GM23338 (cell line): ENCODE measurements around the gene ZNF821. TPM values are rescaled to one million over a fixed set of nuclear protein-coding genes. Genes with fewer than 3 reads are reported as not detected.

Source experiments
- ATAC-seq: fragments of 200-7000 bp; cut with Tn5 transposase; 3 replicates; pipeline ENCODE4 v1.9.1; 2020
- DNase-seq: peaks from one replicate; pipeline ENCODE4 v3.0.0-alpha.2; 2015; ENCODE audit warnings: low spot score
- H2AFZ ChIP-seq: fragments of 200-600 bp; sonication (generic); 2 replicates; pipeline ENCODE4 v1.8.0; 2016; ENCODE audit warnings: antibody characterized with exemption, mild to moderate bottlenecking, moderate library complexity
- H3F3A ChIP-seq: fragments of 200-600 bp; sonication (generic); replicated peaks from 2 replicates; pipeline ENCODE4 v1.8.0; 2017; ENCODE audit warnings: antibody characterized with exemption, mixed run types, low read depth
- H3K27ac ChIP-seq: fragments of 200-600 bp; sonication (generic); 2 replicates; pipeline ENCODE4 v1.6.1; 2016; ENCODE audit warnings: low read depth
- H3K27me3 ChIP-seq: fragments of 200-600 bp; sonication (generic); 2 replicates; pipeline ENCODE4 v1.8.0; 2016; ENCODE audit warnings: mild to moderate bottlenecking, mixed run types, moderate library complexity; ENCODE audit not compliant: insufficient read depth
- H3K36me3 ChIP-seq: fragments of 200-600 bp; sonication (generic); 2 replicates; pipeline ENCODE4 v1.8.0; 2016; ENCODE audit warnings: mild to moderate bottlenecking; ENCODE audit not compliant: insufficient read depth
- H3K4me1 ChIP-seq: fragments of 200-600 bp; sonication (generic); 2 replicates; pipeline ENCODE4 v1.8.0; 2016; ENCODE audit warnings: mild to moderate bottlenecking, moderate library complexity; ENCODE audit not compliant: insufficient read depth
- H3K4me2 ChIP-seq: fragments of 200-600 bp; sonication (generic); 2 replicates; pipeline ENCODE4 v1.7.1; 2017; ENCODE audit warnings: mixed run types
- H3K4me3 ChIP-seq: fragments of 200-600 bp; sonication (generic); 2 replicates; pipeline ENCODE4 v1.6.1; 2016; ENCODE audit warnings: mixed run types
- H3K79me2 ChIP-seq: fragments of 200-600 bp; sonication (generic); replicated peaks from 2 replicates; pipeline ENCODE4 v1.8.0; 2017; ENCODE audit warnings: mild to moderate bottlenecking; ENCODE audit not compliant: insufficient read depth
- H3K9me2 ChIP-seq: fragments of 200-600 bp; sonication (generic); 2 replicates; pipeline ENCODE4 v1.8.0; 2017; ENCODE audit not compliant: insufficient read depth
- H4K20me1 ChIP-seq: fragments of 200-600 bp; sonication (generic); replicated peaks from 2 replicates; pipeline ENCODE4 v1.8.0; 2017; ENCODE audit warnings: mild to moderate bottlenecking; ENCODE audit not compliant: insufficient read depth
- H3K27ac Mint-ChIP-seq: 2 replicates; pipeline ENCODE4 v1.8.0; 2020; ENCODE audit warnings: inconsistent platforms, mild to moderate bottlenecking, moderate library complexity, mixed read lengths
- H3K27me3 Mint-ChIP-seq: 3 replicates; pipeline ENCODE4 v1.8.0; 2022; ENCODE audit warnings: low read depth, mild to moderate bottlenecking, moderate library complexity, mixed read lengths, inconsistent platforms; ENCODE audit not compliant: insufficient read depth, poor library complexity
- H3K36me3 Mint-ChIP-seq: 3 replicates; pipeline ENCODE4 v1.8.0; 2021; ENCODE audit warnings: low read depth, mild to moderate bottlenecking, inconsistent platforms, moderate library complexity, mixed read lengths
- H3K4me1 Mint-ChIP-seq: 3 replicates; pipeline ENCODE4 v1.8.0; 2020; ENCODE audit warnings: mild to moderate bottlenecking, inconsistent platforms, mixed read lengths
- H3K4me3 Mint-ChIP-seq: 3 replicates; pipeline ENCODE4 v1.8.0; 2021; ENCODE audit warnings: moderate library complexity, mild to moderate bottlenecking, inconsistent platforms, mixed read lengths
- H3K9me3 Mint-ChIP-seq: 3 replicates; pipeline ENCODE4 v1.8.0; 2020; ENCODE audit warnings: moderate library complexity, mild to moderate bottlenecking, inconsistent platforms, mixed read lengths
- CREB1 ChIP-seq: fragments of 250-450 bp; sonication (Bioruptor Pico); IDR thresholded peaks from 2 replicates; pipeline ENCODE4 v1.5.0; 2020; ENCODE audit warnings: low read depth, mild to moderate bottlenecking, moderate library complexity
- EZH2 ChIP-seq: fragments of 200-600 bp; sonication (generic); IDR thresholded peaks from one replicate; pipeline ENCODE4 v1.8.0; 2017; ENCODE audit warnings: antibody characterized with exemption, mild to moderate bottlenecking, low read depth; ENCODE audit not compliant: unreplicated experiment
- EZH2phosphoT487 ChIP-seq: fragments of 200-600 bp; sonication (generic); IDR thresholded peaks from one replicate; pipeline ENCODE4 v1.8.1; 2018; ENCODE audit warnings: antibody characterized with exemption; ENCODE audit not compliant: unreplicated experiment
- JUNB ChIP-seq: IDR thresholded peaks from one replicate; pipeline ENCODE4 v1.6.1; 2016; ENCODE audit warnings: antibody characterized with exemption; ENCODE audit not compliant: unreplicated experiment
- NANOG ChIP-seq: IDR thresholded peaks from 2 replicates; pipeline ENCODE4 v1.6.1; 2016; ENCODE audit warnings: antibody characterized with exemption, borderline replicate concordance
- POLR2AphosphoS5 ChIP-seq: IDR thresholded peaks from 2 replicates; pipeline ENCODE4 v1.6.1; 2016; ENCODE audit warnings: antibody characterized with exemption, low read depth
- ZNF114 ChIP-seq: fragments of 250-450 bp; sonication (Bioruptor Pico); IDR thresholded peaks from 2 replicates; pipeline ENCODE4 v1.5.0; 2020; ENCODE audit warnings: mild to moderate bottlenecking, moderate library complexity
- polyA plus RNA-seq: library from polyadenylated mRNA; unstranded; fragments of >200 nt; fragmentation: Nextera tagmentation; extraction: Ambion mirVana; gene quantifications from 2 replicates; pipeline ENCODE4 v1.2.1, GENCODE V29; 2016
- total RNA-seq: library from RNA; depleted of rRNA; stranded (reverse); fragments of >200 nt; shearing (Covaris generic); gene quantifications from 2 replicates; pipeline ENCODE4 v1.2.3, GENCODE V29; 2014
- TF ChIP-seq, protein P1 (sequence below): IDR thresholded peaks from 2 replicates; pipeline ENCODE4 v1.6.1; 2016; ENCODE audit warnings: antibody characterized with exemption
- TF ChIP-seq, protein P2 (sequence below): fragments of 250-450 bp; sonication (Bioruptor Pico); IDR thresholded peaks from 2 replicates; pipeline ENCODE4 v1.5.0; 2020; ENCODE audit warnings: mild to moderate bottlenecking, moderate library complexity

Gene ZNF821
- total and polyA plus RNA-seq, 2 experiments from 2014 or later = 13.3 to 14.8 TPM

- Histone ChIP-seq H3K27me3 (no peaks in the 10 kb centered on the region), H3K9me2 (no peaks in the 10 kb centered on the region), H3K4me1 (peaks cover 6% of the 10 kb centered on the region), H4K20me1 (peaks cover 6% of the 10 kb centered on the region), H3F3A (no peaks in the 10 kb centered on the region; the same call in 1 of the 2 replicates), H3K4me3 (peak overlapping the region; percentile 99), H3K79me2 (peaks cover 26% of the 10 kb centered on the region), H3K27ac (peak overlapping the region; percentile 88), H3K36me3 (no peaks in the 10 kb centered on the region), H3K4me2 (peak overlapping the region; percentile 100), H2AFZ (peak overlapping the region; percentile 74)
- Mint-ChIP-seq H3K4me1 (peaks cover 9% of the 10 kb centered on the region; the same call in 2 of the 3 replicates), H3K36me3 (peaks cover 29% of the 10 kb centered on the region), H3K4me3 (peak overlapping the region; percentile 95), H3K9me3 (no peaks in the 10 kb centered on the region), H3K27ac (peak overlapping the region; percentile 67), H3K27me3 (peaks cover 12% of the 10 kb centered on the region)
- DNase-seq (peak; percentile 77), ATAC-seq (peak; percentile 37)
- no peak for TF ChIP-seq EZH2
- no peak for TF ChIP-seq NANOG
Observed at GRCh38 chr16:71846431-71846830, 37.6 kb downstream of the ZNF821 start.

DNA sequence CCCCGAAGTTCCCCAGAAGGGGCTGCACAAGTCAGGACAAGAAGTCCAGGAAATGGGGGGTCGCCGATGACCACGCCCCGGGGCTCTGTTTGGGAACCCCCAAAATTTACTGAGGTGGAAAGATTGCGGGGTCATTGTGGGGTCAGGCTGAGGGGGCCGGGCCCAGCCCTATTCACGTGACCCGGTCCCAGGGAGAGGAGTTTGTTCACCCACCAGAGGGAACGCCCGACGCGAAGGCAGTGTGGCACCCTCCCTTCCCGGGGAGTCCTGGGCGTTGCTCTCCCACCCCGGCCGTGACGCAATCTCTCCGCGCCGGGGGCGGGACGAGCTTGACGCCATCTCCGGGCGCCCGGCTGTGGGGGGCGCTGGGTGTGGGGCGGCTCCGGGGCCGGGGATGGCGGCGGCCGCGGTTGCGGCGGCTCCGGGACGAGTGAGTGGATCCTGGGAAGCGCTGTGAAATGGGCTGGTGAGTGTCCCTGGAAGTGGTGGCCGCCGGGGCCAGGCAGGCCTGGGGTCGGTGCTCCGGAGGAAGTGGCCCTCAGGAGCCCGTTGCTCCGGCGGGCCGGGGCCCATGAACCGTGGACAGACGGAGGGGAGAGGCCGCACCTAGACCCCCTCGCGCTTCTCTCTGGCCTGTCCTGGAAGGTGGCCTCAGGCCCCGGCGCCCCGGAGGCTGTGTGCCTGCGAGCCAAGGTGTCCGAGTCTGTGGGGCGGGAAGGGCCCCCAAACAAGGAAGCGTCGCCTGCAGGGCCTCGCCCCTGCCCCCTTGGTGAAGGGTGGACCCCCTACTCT, 38.1 kb downstream of the ZNF821 start, which contains the start of gene ATXN1L:
ATXN1L (plus strand) TSS at position 338 of the 792 bp plus-strand sequence. CDS start 3,765 bp downstream, outside the sequence.
- Mint-ChIP-seq H3K4me3 (peak within 1 kb of the TSS; percentile 95), H3K9me3 (no peaks in the 10 kb centered on the region), H3K27ac (peak within 1 kb of the TSS; percentile 96), H3K27me3 (peaks cover 8% of the 10 kb centered on the region), H3K4me1 (peaks cover 9% of the 10 kb centered on the region; the same call in 2 of the 3 replicates), H3K36me3 (peaks cover 24% of the 10 kb centered on the region)
- Histone ChIP-seq H3K36me3 (no peaks in the 10 kb centered on the region), H3K27me3 (no peaks in the 10 kb centered on the region), H3K27ac (peak within 1 kb of the TSS; percentile 88), H3K4me1 (peaks cover 6% of the 10 kb centered on the region), H2AFZ (peak within 1 kb of the TSS; percentile 86), H3K9me2 (no peaks in the 10 kb centered on the region), H3K4me3 (peak within 1 kb of the TSS; percentile 99), H3K79me2 (peaks cover 26% of the 10 kb centered on the region), H3K4me2 (peak within 1 kb of the TSS; percentile 100), H4K20me1 (peaks cover 6% of the 10 kb centered on the region), H3F3A (no peaks in the 10 kb centered on the region; the same call in 1 of the 2 replicates)
- ATAC-seq (peak; percentile 92), DNase-seq (peak; percentile 94)
- TF ChIP-seq, protein P1, sequence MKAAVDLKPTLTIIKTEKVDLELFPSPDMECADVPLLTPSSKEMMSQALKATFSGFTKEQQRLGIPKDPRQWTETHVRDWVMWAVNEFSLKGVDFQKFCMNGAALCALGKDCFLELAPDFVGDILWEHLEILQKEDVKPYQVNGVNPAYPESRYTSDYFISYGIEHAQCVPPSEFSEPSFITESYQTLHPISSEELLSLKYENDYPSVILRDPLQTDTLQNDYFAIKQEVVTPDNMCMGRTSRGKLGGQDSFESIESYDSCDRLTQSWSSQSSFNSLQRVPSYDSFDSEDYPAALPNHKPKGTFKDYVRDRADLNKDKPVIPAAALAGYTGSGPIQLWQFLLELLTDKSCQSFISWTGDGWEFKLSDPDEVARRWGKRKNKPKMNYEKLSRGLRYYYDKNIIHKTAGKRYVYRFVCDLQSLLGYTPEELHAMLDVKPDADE = peak; percentile 64
- TF ChIP-seq JUNB (no peak), EZH2phosphoT487 (no peak), CREB1 (CRISPR knock-in tag) (peak; percentile 100), POLR2AphosphoS5 (peak; percentile 96)

DNA sequence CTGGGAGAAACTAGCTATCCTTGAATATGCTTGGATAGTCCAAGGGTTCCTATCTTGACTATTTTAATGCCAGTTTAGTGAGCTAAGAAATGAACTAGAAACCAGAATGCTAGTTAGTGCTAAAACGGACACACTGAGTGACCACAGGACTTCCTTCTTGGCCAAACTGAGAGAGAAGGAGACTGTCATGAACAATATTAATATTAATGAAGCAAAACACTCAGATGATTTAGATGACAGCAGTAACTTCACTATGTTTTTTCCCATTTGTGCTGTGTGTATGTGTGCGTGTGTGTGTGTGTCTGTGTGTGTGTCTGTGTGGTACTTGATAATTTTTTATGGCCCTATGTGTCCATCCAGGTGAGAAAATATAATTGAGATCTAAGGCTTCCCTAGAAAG, 40.4 kb downstream of the ZNF821 start:
- Mint-ChIP-seq H3K4me3 (no peak overlapping the region), H3K36me3 (peaks cover 7% of the 10 kb centered on the region), H3K27ac (no peak overlapping the region), H3K9me3 (no peaks in the 10 kb centered on the region), H3K27me3 (peaks cover 7% of the 10 kb centered on the region), H3K4me1 (peaks cover 9% of the 10 kb centered on the region; the same call in 2 of the 3 replicates)
- Histone ChIP-seq H3K4me3 (no peak overlapping the region), H3K79me2 (peaks cover 26% of the 10 kb centered on the region), H3F3A (no peaks in the 10 kb centered on the region; the same call in 1 of the 2 replicates), H3K27me3 (no peaks in the 10 kb centered on the region), H3K9me2 (no peaks in the 10 kb centered on the region), H2AFZ (no peak overlapping the region), H3K27ac (no peak overlapping the region), H3K36me3 (no peaks in the 10 kb centered on the region), H4K20me1 (peaks cover 6% of the 10 kb centered on the region), H3K4me2 (no peak overlapping the region), H3K4me1 (peaks cover 6% of the 10 kb centered on the region)
- ATAC-seq = no peak
- no peak for DNase-seq
- TF ChIP-seq ZNF114 (CRISPR knock-in tag) = no peak
- TF ChIP-seq POLR2AphosphoS5 = no peak
- TF ChIP-seq, protein P2, sequence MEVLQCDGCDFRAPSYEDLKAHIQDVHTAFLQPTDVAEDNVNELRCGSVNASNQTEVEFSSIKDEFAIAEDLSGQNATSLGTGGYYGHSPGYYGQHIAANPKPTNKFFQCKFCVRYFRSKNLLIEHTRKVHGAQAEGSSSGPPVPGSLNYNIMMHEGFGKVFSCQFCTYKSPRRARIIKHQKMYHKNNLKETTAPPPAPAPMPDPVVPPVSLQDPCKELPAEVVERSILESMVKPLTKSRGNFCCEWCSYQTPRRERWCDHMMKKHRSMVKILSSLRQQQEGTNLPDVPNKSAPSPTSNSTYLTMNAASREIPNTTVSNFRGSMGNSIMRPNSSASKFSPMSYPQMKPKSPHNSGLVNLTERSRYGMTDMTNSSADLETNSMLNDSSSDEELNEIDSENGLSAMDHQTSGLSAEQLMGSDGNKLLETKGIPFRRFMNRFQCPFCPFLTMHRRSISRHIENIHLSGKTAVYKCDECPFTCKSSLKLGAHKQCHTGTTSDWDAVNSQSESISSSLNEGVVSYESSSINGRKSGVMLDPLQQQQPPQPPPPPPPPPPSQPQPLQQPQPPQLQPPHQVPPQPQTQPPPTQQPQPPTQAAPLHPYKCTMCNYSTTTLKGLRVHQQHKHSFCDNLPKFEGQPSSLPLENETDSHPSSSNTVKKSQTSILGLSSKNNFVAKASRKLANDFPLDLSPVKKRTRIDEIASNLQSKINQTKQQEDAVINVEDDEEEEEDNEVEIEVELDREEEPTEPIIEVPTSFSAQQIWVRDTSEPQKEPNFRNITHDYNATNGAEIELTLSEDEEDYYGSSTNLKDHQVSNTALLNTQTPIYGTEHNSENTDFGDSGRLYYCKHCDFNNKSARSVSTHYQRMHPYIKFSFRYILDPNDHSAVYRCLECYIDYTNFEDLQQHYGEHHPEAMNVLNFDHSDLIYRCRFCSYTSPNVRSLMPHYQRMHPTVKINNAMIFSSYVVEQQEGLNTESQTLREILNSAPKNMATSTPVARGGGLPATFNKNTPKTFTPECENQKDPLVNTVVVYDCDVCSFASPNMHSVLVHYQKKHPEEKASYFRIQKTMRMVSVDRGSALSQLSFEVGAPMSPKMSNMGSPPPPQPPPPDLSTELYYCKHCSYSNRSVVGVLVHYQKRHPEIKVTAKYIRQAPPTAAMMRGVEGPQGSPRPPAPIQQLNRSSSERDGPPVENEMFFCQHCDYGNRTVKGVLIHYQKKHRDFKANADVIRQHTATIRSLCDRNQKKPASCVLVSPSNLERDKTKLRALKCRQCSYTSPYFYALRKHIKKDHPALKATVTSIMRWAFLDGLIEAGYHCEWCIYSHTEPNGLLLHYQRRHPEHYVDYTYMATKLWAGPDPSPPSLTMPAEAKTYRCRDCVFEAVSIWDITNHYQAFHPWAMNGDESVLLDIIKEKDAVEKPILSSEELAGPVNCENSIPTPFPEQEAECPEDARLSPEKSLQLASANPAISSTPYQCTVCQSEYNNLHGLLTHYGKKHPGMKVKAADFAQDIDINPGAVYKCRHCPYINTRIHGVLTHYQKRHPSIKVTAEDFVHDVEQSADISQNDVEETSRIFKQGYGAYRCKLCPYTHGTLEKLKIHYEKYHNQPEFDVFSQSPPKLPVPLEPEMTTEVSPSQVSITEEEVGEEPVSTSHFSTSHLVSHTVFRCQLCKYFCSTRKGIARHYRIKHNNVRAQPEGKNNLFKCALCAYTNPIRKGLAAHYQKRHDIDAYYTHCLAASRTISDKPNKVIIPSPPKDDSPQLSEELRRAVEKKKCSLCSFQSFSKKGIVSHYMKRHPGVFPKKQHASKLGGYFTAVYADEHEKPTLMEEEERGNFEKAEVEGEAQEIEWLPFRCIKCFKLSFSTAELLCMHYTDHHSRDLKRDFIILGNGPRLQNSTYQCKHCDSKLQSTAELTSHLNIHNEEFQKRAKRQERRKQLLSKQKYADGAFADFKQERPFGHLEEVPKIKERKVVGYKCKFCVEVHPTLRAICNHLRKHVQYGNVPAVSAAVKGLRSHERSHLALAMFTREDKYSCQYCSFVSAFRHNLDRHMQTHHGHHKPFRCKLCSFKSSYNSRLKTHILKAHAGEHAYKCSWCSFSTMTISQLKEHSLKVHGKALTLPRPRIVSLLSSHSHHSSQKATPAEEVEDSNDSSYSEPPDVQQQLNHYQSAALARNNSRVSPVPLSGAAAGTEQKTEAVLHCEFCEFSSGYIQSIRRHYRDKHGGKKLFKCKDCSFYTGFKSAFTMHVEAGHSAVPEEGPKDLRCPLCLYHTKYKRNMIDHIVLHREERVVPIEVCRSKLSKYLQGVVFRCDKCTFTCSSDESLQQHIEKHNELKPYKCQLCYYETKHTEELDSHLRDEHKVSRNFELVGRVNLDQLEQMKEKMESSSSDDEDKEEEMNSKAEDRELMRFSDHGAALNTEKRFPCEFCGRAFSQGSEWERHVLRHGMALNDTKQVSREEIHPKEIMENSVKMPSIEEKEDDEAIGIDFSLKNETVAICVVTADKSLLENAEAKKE (CRISPR knock-in tag) = no peak
